HepG2 (cell line): ENCODE data around the gene SLC25A20. TPM values are rescaled to one million over a fixed set of nuclear protein-coding genes. Genes with fewer than 3 reads are reported as not detected.
A peak's percentile ranks its signal among the peaks of the same experiment; 100 is the strongest.

ENCODE experiments used
- CAMTA2 ChIP-seq: sonication (generic); formaldehyde crosslinking; IDR thresholded peaks from 2 replicates; pipeline ENCODE4 v1.4.0; 2020; ENCODE audit warnings: mild to moderate bottlenecking, missing genetic modification reagents, borderline replicate concordance
- HCFC1 ChIP-seq: fragments of 150-350 bp; IDR thresholded peaks from 2 replicates; pipeline ENCODE4 v1.6.1; 2014; ENCODE audit warnings: low read depth, low read length
- MTF1 ChIP-seq: sonication (generic); formaldehyde crosslinking; IDR thresholded peaks from 2 replicates; pipeline ENCODE4 v1.5.0; 2020; ENCODE audit warnings: missing genetic modification reagents
- NR2F2 ChIP-seq: IDR thresholded peaks from 2 replicates; pipeline ENCODE4 v1.6.1; 2012; ENCODE audit warnings: low read depth, inconsistent platforms, borderline replicate concordance
- PAX8 ChIP-seq: sonication (generic); formaldehyde crosslinking; IDR thresholded peaks from 2 replicates; pipeline ENCODE4 v1.8.0; 2022; ENCODE audit warnings: mild to moderate bottlenecking, missing genetic modification reagents, borderline replicate concordance
- POLR2A ChIP-seq, 2 experiments: IDR thresholded peaks; 2 replicates each; pipeline ENCODE4 v1.6.1; 2011; ENCODE audit warnings: low read depth in 2 of 2, low read length in 2 of 2, mild to moderate bottlenecking in 1 of 2, moderate library complexity in 1 of 2; ENCODE audit not compliant: insufficient read depth in 1 of 2
- PREB ChIP-seq: sonication (generic); formaldehyde crosslinking; IDR thresholded peaks from 2 replicates; pipeline ENCODE4 v1.4.0; 2020; ENCODE audit warnings: missing genetic modification reagents
- SMYD3 ChIP-seq: sonication (generic); formaldehyde crosslinking; IDR thresholded peaks from 2 replicates; pipeline ENCODE4 v1.8.1; 2023; ENCODE audit warnings: mild to moderate bottlenecking, missing genetic modification reagents
- TP53 ChIP-seq: sonication (generic); formaldehyde crosslinking; conservative IDR thresholded peaks from 2 replicates; pipeline ENCODE4 v1.4.0; 2020; ENCODE audit warnings: missing genetic modification reagents
- ZBTB10 ChIP-seq: sonication (generic); formaldehyde crosslinking; IDR thresholded peaks from 2 replicates; pipeline ENCODE4 v1.4.0; 2020; ENCODE audit warnings: missing genetic modification reagents, borderline replicate concordance
- ZBTB20 ChIP-seq: sonication (generic); formaldehyde crosslinking; IDR thresholded peaks from 2 replicates; pipeline ENCODE4 v1.8.1; 2023; ENCODE audit warnings: missing genetic modification reagents, low read depth, mild to moderate bottlenecking, borderline replicate concordance
- ZNF121 ChIP-seq: sonication (generic); formaldehyde crosslinking; IDR thresholded peaks from 2 replicates; pipeline ENCODE4 v1.5.0; 2020; ENCODE audit warnings: mild to moderate bottlenecking, missing genetic modification reagents
- ZNF124 ChIP-seq: sonication (generic); formaldehyde crosslinking; IDR thresholded peaks from 2 replicates; pipeline ENCODE4 v1.4.0; 2020; ENCODE audit warnings: missing genetic modification reagents
- ZNF274 ChIP-seq: sonication (generic); formaldehyde crosslinking; IDR thresholded peaks from 2 replicates; pipeline ENCODE4 v1.5.1; 2020; ENCODE audit warnings: mild to moderate bottlenecking, missing genetic modification reagents
- ZNF343 ChIP-seq: sonication (generic); formaldehyde crosslinking; IDR thresholded peaks from 2 replicates; pipeline ENCODE4 v1.4.0; 2020; ENCODE audit warnings: mild to moderate bottlenecking, missing genetic modification reagents
- ZNF362 ChIP-seq: sonication (generic); formaldehyde crosslinking; IDR thresholded peaks from 2 replicates; pipeline ENCODE4 v1.4.0; 2020; ENCODE audit warnings: missing genetic modification reagents, mild to moderate bottlenecking, borderline replicate concordance
- ZNF451 ChIP-seq: sonication (generic); formaldehyde crosslinking; IDR thresholded peaks from 2 replicates; pipeline ENCODE4 v1.5.0; 2020; ENCODE audit warnings: mild to moderate bottlenecking, missing genetic modification reagents
- ZNF576 ChIP-seq: sonication (generic); formaldehyde crosslinking; IDR thresholded peaks from 2 replicates; pipeline ENCODE4 v1.4.0; 2020; ENCODE audit warnings: mild to moderate bottlenecking, missing genetic modification reagents
- ZNF607 ChIP-seq: sonication (generic); formaldehyde crosslinking; IDR thresholded peaks from 2 replicates; pipeline ENCODE4 v1.5.1; 2020; ENCODE audit warnings: missing genetic modification reagents, mild to moderate bottlenecking, borderline replicate concordance
- ZNF713 ChIP-seq: sonication (generic); formaldehyde crosslinking; IDR thresholded peaks from 2 replicates; pipeline ENCODE4 v1.4.0; 2020; ENCODE audit warnings: mild to moderate bottlenecking, missing genetic modification reagents
- ZNF724P ChIP-seq: sonication (generic); formaldehyde crosslinking; IDR thresholded peaks from 2 replicates; pipeline ENCODE4 v1.8.0; 2022; ENCODE audit warnings: missing genetic modification reagents, borderline replicate concordance
- ZNF746 ChIP-seq: sonication (generic); formaldehyde crosslinking; IDR thresholded peaks from 2 replicates; pipeline ENCODE4 v1.8.0; 2022; ENCODE audit warnings: mild to moderate bottlenecking, missing genetic modification reagents
- ZNF747 ChIP-seq: sonication (generic); formaldehyde crosslinking; IDR thresholded peaks from 2 replicates; pipeline ENCODE4 v1.8.1; 2023; ENCODE audit warnings: missing genetic modification reagents, mild to moderate bottlenecking, borderline replicate concordance
- ZNF790 ChIP-seq: sonication (generic); formaldehyde crosslinking; IDR thresholded peaks from 2 replicates; pipeline ENCODE4 v1.8.0; 2022; ENCODE audit warnings: missing genetic modification reagents, mild to moderate bottlenecking, borderline replicate concordance
- ZNF792 ChIP-seq: IDR thresholded peaks from 2 replicates; pipeline ENCODE4 v1.6.1; 2016
- ZSCAN30 ChIP-seq: sonication (generic); formaldehyde crosslinking; IDR thresholded peaks from 2 replicates; pipeline ENCODE4 v1.5.0; 2020; ENCODE audit warnings: mild to moderate bottlenecking, missing genetic modification reagents
- polyA plus RNA-seq, 8 experiments: library from polyadenylated mRNA; depleted of rRNA in 3 of 8; stranded (reverse) in 7 of 8; unstranded in 1 of 8; fragments of >200 nt; fragmentation: Illumina TruSeq in 4 of 8; extraction: Trizol in 4 of 8; gene quantifications; 2 replicates each; pipeline versions ENCODE4 v1.2.1 to v1.2.3, GENCODE V29; 2011 to 2016; ENCODE audit warnings: low read depth in 4 of 8, missing spikeins in 1 of 8, mixed read lengths in 1 of 8; ENCODE audit not compliant: insufficient read depth in 1 of 8
- total RNA-seq, 5 experiments: library from RNA; depleted of rRNA; stranded (reverse); fragments of >200 nt; fragmentation: Illumina TruSeq; extraction: Trizol; gene quantifications; 2 replicates each; pipeline ENCODE4 v1.2.3, GENCODE V29; 2016; ENCODE audit warnings: low read depth in 1 of 5

The SLC25A20 gene
- total and polyA plus RNA-seq, 2 of the 13 experiments (the other 11 are each of a cell fraction or from before 2014, with no cell fraction given), result 21.1 to 26.6 TPM

- TF ChIP-seq ZBTB10 (CRISPR knock-in tag) (peak; percentile 46), ZBTB20 (CRISPR knock-in tag) (0 out of 2 replicates have a peak, but pooled peaks have one; percentile 29), ZNF124 (CRISPR knock-in tag) (peak; percentile 68; the same call in 1 of the 2 replicates), SMYD3 (CRISPR knock-in tag) (0 out of 2 replicates have a peak, but pooled peaks have one; percentile 65), MTF1 (CRISPR knock-in tag) (0 out of 2 replicates have a peak, but pooled peaks have one; percentile 13), ZSCAN30 (CRISPR knock-in tag) (no peak), POLR2A (IDR thresholded peaks at IDR 0.05; ENCODE audit: insufficient read depth in 1 of 2, low read depth in 2 of 2, low read length in 2 of 2) (peak; percentile 84 to 93), ZNF451 (CRISPR knock-in tag) (0 out of 2 replicates have a peak, but pooled peaks have one; percentile 4), ZNF121 (CRISPR knock-in tag) (no peak), PAX8 (CRISPR knock-in tag) (no peak), CAMTA2 (CRISPR knock-in tag) (peak; percentile 55; the same call in 1 of the 2 replicates), ZNF362 (no peak), ZNF790 (CRISPR knock-in tag) (peak; percentile 82; the same call in 1 of the 2 replicates), HCFC1 (peak; percentile 48; the same call in 1 of the 2 replicates), ZNF274 (CRISPR knock-in tag) (peak; percentile 13; the same call in 1 of the 2 replicates), NR2F2 (no peak), ZNF607 (0 out of 2 replicates have a peak, but pooled peaks have one; percentile 42), PREB (no peak), ZNF713 (no peak), ZNF747 (CRISPR knock-in tag) (peak; percentile 86), TP53 (0 out of 2 replicates have a peak, but pooled peaks have one; percentile 17), ZNF746 (CRISPR knock-in tag) (peak; percentile 38; the same call in 1 of the 2 replicates), ZNF576 (no peak), ZNF343 (no peak; the same call in 1 of the 2 replicates), ZNF792 (CRISPR knock-in tag) (0 out of 2 replicates have a peak, but pooled peaks have one; percentile 26), ZNF724P (CRISPR knock-in tag) (no peak)
Measured at GRCh38 chr3:48918388-48919214, 19.9 kb upstream of the SLC25A20 start, which contains the start of gene ARIH2 (continued).
